SKM-1 treated with dmso at 0.1 percent for 144 hours (cell line): ENCODE results near the gene CSTF3.

Source experiments
- DNase-seq: peaks from one replicate; lab custom pipeline; 2025; ENCODE audit not compliant: unreplicated experiment; lab: John Stamatoyannopoulos, UW

CSTF3 gene

GRCh38 chr11:33044285-33044756 lies 117.0 kb downstream of the CSTF3 start:
- DNase-seq, result no peak

- no peak for DNase-seq
These were observed 118.0 kb downstream of the CSTF3 start for GRCh38 chr11:33043221-33043830.

- DNase-seq, result no peak
These were observed 120.3 kb downstream of the CSTF3 start for GRCh38 chr11:33040862-33041453.

GRCh38 chr11:33040033-33040861 lies 121.0 kb downstream of the CSTF3 start:
- peak; percentile 41 for DNase-seq

- peak; percentile 83 for DNase-seq
These were observed 121.8 kb downstream of the CSTF3 start, which contains the start of gene TCP11L1 for GRCh38 chr11:33039274-33040032. TSS of gene TCP11L1 (plus strand) at chr11:33039572. CDS start at chr11:33043774, 4,202 bp downstream.

- no peak for DNase-seq
These were observed 126.3 kb downstream of the CSTF3 start for GRCh38 chr11:33035011-33035410.
